ENCODE data around the gene KDM4C. TPM values are rescaled to one million over a fixed set of nuclear protein-coding genes. Genes with fewer than 3 reads are reported as not detected.

KDM4C gene
- total and polyA plus RNA-seq, 8 donors, result 6.7 to 129 (median 79.9) TPM

- Histone ChIP-seq H3K4me3 (no peak overlapping the region), H3K27ac (no peak overlapping the region), H3K4me1 (peaks cover 0 to 27% (median 16%) of the 10 kb centered on the region in 4 donors), H3K36me3 (peaks cover 0 to 46% (median 27%) of the 10 kb centered on the region in 4 donors), H3K9me3 (no peaks in the 10 kb centered on the region), H3K27me3 (no peaks in the 10 kb centered on the region)
- WGBS, 5 donors, result 73 to 88% (median 81%) methylated on average over 3 of the region's 3 CpGs
- no peak for DNase-seq
- intact Hi-C loops (cut with DNase I; ENCODE audit: low total_unique reads), result no loop called here
- no peak for TF ChIP-seq EP300 (IDR thresholded peaks at IDR 0.05)
- no peak for TF ChIP-seq CTCF (IDR thresholded peaks at IDR 0.05)
- no peak for TF ChIP-seq POLR2A (IDR thresholded peaks at IDR 0.05)
- TF ChIP-seq POLR2AphosphoS5 (IDR thresholded peaks at IDR 0.05), result no peak
These were observed 293.9 kb downstream of the KDM4C start for GRCh38 chr9:7051711-7052110.

DNA sequence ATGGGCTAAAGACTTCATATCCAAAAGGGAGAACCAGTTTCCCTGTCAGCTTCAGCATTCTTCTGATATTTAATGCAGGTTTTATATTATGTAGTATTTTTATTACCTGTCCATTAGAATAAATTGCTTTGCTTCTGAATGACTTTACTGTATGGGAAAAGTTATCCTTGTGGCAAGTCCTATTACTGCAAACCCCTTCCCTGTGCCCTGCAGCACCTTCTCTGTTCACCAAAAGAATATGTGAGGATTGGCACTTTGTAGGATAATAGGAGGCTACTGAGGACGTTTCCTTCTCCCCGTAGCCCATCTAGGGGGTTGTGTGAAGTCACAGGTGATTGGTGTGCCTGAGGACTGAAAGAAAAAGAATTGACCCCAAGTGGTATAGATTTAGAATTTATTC lies 296.1 kb downstream of the KDM4C start:
- H3K4me1 ChIP-seq, result peaks cover 0 to 27% (median 16%) of the 10 kb centered on the region in 4 donors
- no peaks in the 10 kb centered on the region for H3K27me3 ChIP-seq
- TF ChIP-seq POLR2AphosphoS5 (IDR thresholded peaks at IDR 0.05) (no peak), EP300 (IDR thresholded peaks at IDR 0.05) (no peak), POLR2A (IDR thresholded peaks at IDR 0.05) (no peak), CTCF (IDR thresholded peaks at IDR 0.05) (no peak)
- WGBS, 5 donors, result 46 to 50% (median 49%) methylated on average over 2 of the region's 2 CpGs
- intact Hi-C loops (cut with DNase I; ENCODE audit: low total_unique reads), result no loop called here
- H3K27ac ChIP-seq, result no peak overlapping the region
- no peak for DNase-seq
- H3K4me3 ChIP-seq, result no peak overlapping the region
- no peaks in the 10 kb centered on the region for H3K9me3 ChIP-seq
- peaks cover 0 to 30% (median 21%) of the 10 kb centered on the region in 4 donors for H3K36me3 ChIP-seq

- Histone ChIP-seq H3K4me1 (peaks cover 0 to 27% (median 16%) of the 10 kb centered on the region in 4 donors), H3K36me3 (peaks cover 0 to 18% (median 13%) of the 10 kb centered on the region in 4 donors), H3K9me3 (no peaks in the 10 kb centered on the region), H3K27ac (no peak overlapping the region), H3K27me3 (no peaks in the 10 kb centered on the region), H3K4me3 (no peak overlapping the region)
- 29 to 55% (median 44%) methylated on average over 7 of the region's 7 CpGs for WGBS, 5 donors
- DNase-seq, result no peak
- intact Hi-C loops (cut with DNase I; ENCODE audit: low total_unique reads), result no loop called here
- no peak for TF ChIP-seq CTCF (IDR thresholded peaks at IDR 0.05)
- TF ChIP-seq POLR2A (IDR thresholded peaks at IDR 0.05), result no peak
- no peak for TF ChIP-seq EP300 (IDR thresholded peaks at IDR 0.05)
- TF ChIP-seq POLR2AphosphoS5 (IDR thresholded peaks at IDR 0.05), result no peak
These were observed 297.6 kb downstream of the KDM4C start for GRCh38 chr9:7055171-7055903.

DNA sequence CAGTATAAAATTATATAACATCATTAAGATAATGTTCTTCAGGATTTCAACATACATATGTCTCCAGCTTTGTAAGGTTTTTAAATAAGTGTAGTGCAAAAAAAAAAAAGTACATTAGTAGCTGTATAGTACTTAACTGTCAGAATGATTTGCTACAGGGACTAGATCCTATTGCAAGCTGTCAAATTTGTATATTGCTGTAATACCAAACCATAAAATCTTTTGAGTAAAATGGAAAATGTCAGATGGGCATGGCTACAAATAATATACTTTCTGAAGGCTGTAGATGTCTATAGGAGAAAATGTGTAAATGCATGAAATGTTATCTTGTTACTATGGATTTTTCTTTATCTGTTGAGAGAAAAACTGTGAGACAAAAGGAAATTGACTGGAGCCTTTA lies 298.5 kb downstream of the KDM4C start:
- TF ChIP-seq EP300 (IDR thresholded peaks at IDR 0.05), result no peak
- TF ChIP-seq CTCF (IDR thresholded peaks at IDR 0.05), result no peak
- no peak for TF ChIP-seq POLR2AphosphoS5 (IDR thresholded peaks at IDR 0.05)
- TF ChIP-seq POLR2A (IDR thresholded peaks at IDR 0.05), result no peak
- H3K4me3 ChIP-seq, result no peak overlapping the region
- no peak overlapping the region for H3K27ac ChIP-seq
- no peaks in the 10 kb centered on the region for H3K9me3 ChIP-seq
- no peak for DNase-seq
- H3K36me3 ChIP-seq, result peaks cover 4 to 21% (median 13%) of the 10 kb centered on the region in 4 donors
- H3K4me1 ChIP-seq, result peaks cover 0 to 27% (median 16%) of the 10 kb centered on the region in 4 donors
- H3K27me3 ChIP-seq, result no peaks in the 10 kb centered on the region
- intact Hi-C loops (cut with DNase I; ENCODE audit: low total_unique reads), result no loop called here
